Activated T-helper 1 cell treated with anti-CD3 and anti-CD28 coated beads, Interleukin-2, amount 50 U/mL, for 16 hours (primary cell): ENCODE measurements around the gene MGME1.

Source experiments
- DNase-seq, 2 donors: peaks; one replicate each; pipeline ENCODE4 v3.0.0-alpha.2; 2020; ENCODE audit warnings: low read depth in 1 of 2, low spot score in 1 of 2

MGME1 gene

GRCh38 chr20:17968366-17969277 lies at the start of gene MGME1, which contains the start of gene SNX5:
Gene MGME1, plus strand, starts transcription at chr20:17969018. Its CDS starts 842 bp downstream, at chr20:17969860.
Gene SNX5, minus strand, starts transcription at chr20:17968794. Its CDS starts 369 bp downstream, at chr20:17968425.
- DNase-seq: peak; percentile 96 to 99

GRCh38 chr20:17919149-17919548 lies 49.7 kb upstream of the MGME1 start:
- no peak for DNase-seq

- no peak for DNase-seq
These were observed 47.0 kb upstream of the MGME1 start for GRCh38 chr20:17921774-17922173.

GRCh38 chr20:17925141-17925939 lies 43.5 kb upstream of the MGME1 start:
- DNase-seq: no peak

- no peak for DNase-seq
These were observed 42.9 kb upstream of the MGME1 start for GRCh38 chr20:17925940-17926300.

GRCh38 chr20:17928211-17928611 lies 40.6 kb upstream of the MGME1 start:
- no peak for DNase-seq

GRCh38 chr20:17928633-17929311 lies 40.0 kb upstream of the MGME1 start:
- DNase-seq: no peak

- DNase-seq: no peak
These were observed 37.3 kb upstream of the MGME1 start for GRCh38 chr20:17931513-17931912.

- DNase-seq: no peak
These were observed 36.4 kb upstream of the MGME1 start for GRCh38 chr20:17932396-17932795.

GRCh38 chr20:17933121-17933520 lies 35.7 kb upstream of the MGME1 start:
- DNase-seq: no peak

GRCh38 chr20:17933711-17934110 lies 35.1 kb upstream of the MGME1 start:
- no peak for DNase-seq

GRCh38 chr20:17934141-17934862 lies 34.5 kb upstream of the MGME1 start:
- no peak for DNase-seq

GRCh38 chr20:17935186-17935585 lies 33.6 kb upstream of the MGME1 start:
- no peak for DNase-seq

GRCh38 chr20:17935761-17936160 lies 33.1 kb upstream of the MGME1 start:
- DNase-seq: no peak

GRCh38 chr20:17936286-17936760 lies 32.5 kb upstream of the MGME1 start:
- no peak for DNase-seq

GRCh38 chr20:17936761-17937732 lies 31.8 kb upstream of the MGME1 start:
- DNase-seq: no peak

- peak in 1 of 2 donors; percentile 11 for DNase-seq
These were observed 29.8 kb upstream of the MGME1 start for GRCh38 chr20:17938871-17939619.

- DNase-seq: no peak
These were observed 29.1 kb upstream of the MGME1 start for GRCh38 chr20:17939622-17940223.
